OCI-LY3 (cell line): ENCODE results near the gene THRA.

ENCODE experiments used
- CTCF ChIP-seq: fragments of 200-600, 300-600 bp; sonication (generic); IDR thresholded peaks from 2 replicates; pipeline ENCODE4 v1.5.1; 2014; ENCODE audit warnings: antibody characterized with exemption, low read length, low read depth
- EZH2phosphoT487 ChIP-seq: fragments of 200-600 bp; shearing (Covaris generic); IDR thresholded peaks from 2 replicates; pipeline ENCODE4 v1.6.1; 2018; ENCODE audit warnings: antibody characterized with exemption, mixed run types, low read depth

GRCh38 chr17:40093580-40094201, 30.9 kb downstream of the THRA start:
- TF ChIP-seq CTCF (no peak), EZH2phosphoT487 (no peak)
